Measurements from ENCODE around the gene ZFYVE9. TPM values are rescaled to one million over a fixed set of nuclear protein-coding genes. Genes with fewer than 3 reads are reported as not detected.
A peak's percentile ranks its signal among the peaks of the same experiment; 100 is the strongest.

ZFYVE9 gene
- total RNA-seq, 2 donors from 2014 or later = 15.8 to 18.5 TPM

GRCh38 chr1:52268372-52268771, 126.5 kb downstream of the ZFYVE9 start:
- Histone ChIP-seq H3K9me3 (no peaks in the 10 kb centered on the region), H3K36me3 (peaks cover 3% of the 10 kb centered on the region)
- TF ChIP-seq CTCF (IDR thresholded peaks at IDR 0.05) = no peak

GRCh38 chr1:52281518-52281917, 139.6 kb downstream of the ZFYVE9 start:
- no peaks in the 10 kb centered on the region for H3K27me3 ChIP-seq
- no peaks in the 10 kb centered on the region for H3K36me3 ChIP-seq
- H3K9me3 ChIP-seq = no peaks in the 10 kb centered on the region
- no peak overlapping the region for H3K4me3 ChIP-seq
- H3K27ac ChIP-seq = no peak overlapping the region
- H3K4me1 ChIP-seq = no peaks in the 10 kb centered on the region
- no peak for TF ChIP-seq CTCF (IDR thresholded peaks at IDR 0.05)
- DNase-seq (ENCODE audit: low spot score) = no peak

More at GRCh38 chr1:52268372-52268771, 126.5 kb downstream of the ZFYVE9 start:
- no peaks in the 10 kb centered on the region for H3K4me1 ChIP-seq
- DNase-seq (ENCODE audit: low spot score) = no peak
- no peak overlapping the region for H3K4me3 ChIP-seq
- H3K27me3 ChIP-seq = no peaks in the 10 kb centered on the region
- no peak overlapping the region for H3K27ac ChIP-seq

- Histone ChIP-seq H3K4me1 (no peaks in the 10 kb centered on the region), H3K27ac (no peak overlapping the region), H3K27me3 (no peaks in the 10 kb centered on the region), H3K4me3 (no peak overlapping the region), H3K36me3 (no peaks in the 10 kb centered on the region), H3K9me3 (no peaks in the 10 kb centered on the region)
- no peak for TF ChIP-seq CTCF (IDR thresholded peaks at IDR 0.05)
- DNase-seq (ENCODE audit: low spot score) = no peak
Observed at GRCh38 chr1:52288286-52288685, 146.4 kb downstream of the ZFYVE9 start.

GRCh38 chr1:52294580-52294979, 152.7 kb downstream of the ZFYVE9 start:
- H3K27me3 ChIP-seq = no peaks in the 10 kb centered on the region
- no peak overlapping the region for H3K27ac ChIP-seq
- no peaks in the 10 kb centered on the region for H3K36me3 ChIP-seq
- DNase-seq (ENCODE audit: low spot score) = no peak
- no peaks in the 10 kb centered on the region for H3K9me3 ChIP-seq
- no peaks in the 10 kb centered on the region for H3K4me1 ChIP-seq
- TF ChIP-seq CTCF (IDR thresholded peaks at IDR 0.05) = no peak
- no peak overlapping the region for H3K4me3 ChIP-seq

GRCh38 chr1:52296345-52296744, 154.5 kb downstream of the ZFYVE9 start:
- peak; percentile 30 to 77 for TF ChIP-seq CTCF (IDR thresholded peaks at IDR 0.05)
- no peaks in the 10 kb centered on the region for H3K36me3 ChIP-seq
- no peaks in the 10 kb centered on the region for H3K4me1 ChIP-seq
- no peak overlapping the region for H3K4me3 ChIP-seq
- H3K27me3 ChIP-seq = no peaks in the 10 kb centered on the region
- DNase-seq (ENCODE audit: low spot score) = no peak
- H3K9me3 ChIP-seq = no peaks in the 10 kb centered on the region
- H3K27ac ChIP-seq = no peak overlapping the region

- H3K27me3 ChIP-seq = no peaks in the 10 kb centered on the region
- H3K4me3 ChIP-seq = no peak overlapping the region
- no peak for TF ChIP-seq CTCF (IDR thresholded peaks at IDR 0.05)
- H3K4me1 ChIP-seq = no peaks in the 10 kb centered on the region
- no peak for DNase-seq (ENCODE audit: low spot score)
- H3K9me3 ChIP-seq = no peaks in the 10 kb centered on the region
- no peak overlapping the region for H3K27ac ChIP-seq
- H3K36me3 ChIP-seq = no peaks in the 10 kb centered on the region
Observed at GRCh38 chr1:52305417-52306226, 163.7 kb downstream of the ZFYVE9 start.
